Inflammatory macrophage treated with lipopolysaccharide for 1 hour (primary cell): ENCODE data around the gene IL7R.

Experiments
- DNase-seq, 2 donors: peaks; one replicate each; pipeline ENCODE4 v3.0.0-alpha.2; 2020 to 2022

The IL7R gene

GRCh38 chr5:35919191-35919590, 62.5 kb downstream of the IL7R start:
- DNase-seq, result no peak

GRCh38 chr5:35920890-35921289, 64.2 kb downstream of the IL7R start:
- no peak for DNase-seq

GRCh38 chr5:35921930-35922329, 65.2 kb downstream of the IL7R start:
- DNase-seq, result no peak

- DNase-seq, result no peak
These were observed 65.8 kb downstream of the IL7R start for GRCh38 chr5:35922468-35922867.

- DNase-seq, result no peak
These were observed 67.6 kb downstream of the IL7R start for GRCh38 chr5:35924122-35924949.

- DNase-seq, result peak; percentile 61 to 75
These were observed 68.4 kb downstream of the IL7R start for GRCh38 chr5:35924950-35925722.

- peak; percentile 31 to 86 for DNase-seq
These were observed 69.8 kb downstream of the IL7R start for GRCh38 chr5:35926389-35927051.
